Stimulated activated naive CD8-positive, alpha-beta T cell treated with anti-CD3 and anti-CD28 coated beads, Interleukin-15, amount 100 ng/mL, for 72 hours (primary cell): ENCODE data around the gene JAG1.

Experiments used
- ATAC-seq: fragments of 150-1000 bp; cut with Tn5 transposase; 2 replicates; pipeline ENCODE4 v1.10.0; 2021; ENCODE audit warnings: mild to moderate bottlenecking, moderate library complexity
- DNase-seq, 2 donors: peaks; one replicate each; pipeline ENCODE4 v3.0.0; 2021 to 2022
- H3K27ac Mint-ChIP-seq, 2 donors: one replicate each; pipeline ENCODE4 v1.8.0; 2022; ENCODE audit warnings: mild to moderate bottlenecking in 2 of 2, mixed read lengths in 2 of 2, moderate library complexity in 2 of 2
- H3K27me3 Mint-ChIP-seq: one replicate; pipeline ENCODE4 v1.8.0; 2022; ENCODE audit warnings: mixed read lengths
- H3K4me1 Mint-ChIP-seq: one replicate; pipeline ENCODE4 v1.8.0; 2022; ENCODE audit warnings: mild to moderate bottlenecking, mixed read lengths
- H3K4me3 Mint-ChIP-seq, 2 donors: one replicate each; pipeline ENCODE4 v1.8.0; 2022; ENCODE audit warnings: mild to moderate bottlenecking in 2 of 2, mixed read lengths in 2 of 2, moderate library complexity in 1 of 2
- H3K9me3 Mint-ChIP-seq, 2 donors: one replicate each; pipeline ENCODE4 v1.8.0; 2022; ENCODE audit warnings: mixed read lengths in 2 of 2

JAG1 gene

DNA sequence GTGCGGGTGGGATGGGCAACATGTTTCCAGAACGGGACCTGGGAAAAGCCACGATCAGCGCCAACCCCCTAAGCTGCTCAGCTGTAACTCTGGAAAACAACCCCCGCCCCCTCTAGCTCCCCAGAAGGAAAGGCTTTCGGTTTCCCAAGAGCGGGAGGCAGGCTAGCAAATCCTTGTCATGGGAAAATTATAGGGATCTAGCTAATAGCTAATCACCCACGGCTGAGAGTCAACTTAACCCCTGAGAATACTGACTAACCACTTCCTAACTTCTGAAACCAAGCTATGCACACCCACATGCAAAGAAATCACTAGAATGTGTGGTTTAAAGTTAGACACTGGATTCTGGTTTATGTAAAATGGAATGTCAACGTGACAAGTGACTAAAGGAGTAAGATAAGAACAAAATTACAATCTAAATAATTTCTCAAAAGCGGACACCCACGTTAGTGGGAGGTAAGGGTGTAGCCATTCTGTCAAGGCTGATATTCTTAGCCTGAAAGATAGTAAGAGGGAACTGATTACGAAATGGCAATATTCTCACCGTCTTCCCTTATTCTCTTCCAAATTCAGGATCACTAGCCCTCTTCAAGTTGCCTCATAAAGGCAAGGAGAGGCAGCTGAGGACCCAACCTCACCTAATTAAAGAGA lies 20.1 kb downstream of the JAG1 start:
- Mint-ChIP-seq H3K4me1 (no peaks in the 10 kb centered on the region), H3K27me3 (peaks cover 72% of the 10 kb centered on the region), H3K27ac (no peak overlapping the region), H3K4me3 (no peak overlapping the region), H3K9me3 (no peaks in the 10 kb centered on the region)
- DNase-seq (no peak), ATAC-seq (no peak)

DNA sequence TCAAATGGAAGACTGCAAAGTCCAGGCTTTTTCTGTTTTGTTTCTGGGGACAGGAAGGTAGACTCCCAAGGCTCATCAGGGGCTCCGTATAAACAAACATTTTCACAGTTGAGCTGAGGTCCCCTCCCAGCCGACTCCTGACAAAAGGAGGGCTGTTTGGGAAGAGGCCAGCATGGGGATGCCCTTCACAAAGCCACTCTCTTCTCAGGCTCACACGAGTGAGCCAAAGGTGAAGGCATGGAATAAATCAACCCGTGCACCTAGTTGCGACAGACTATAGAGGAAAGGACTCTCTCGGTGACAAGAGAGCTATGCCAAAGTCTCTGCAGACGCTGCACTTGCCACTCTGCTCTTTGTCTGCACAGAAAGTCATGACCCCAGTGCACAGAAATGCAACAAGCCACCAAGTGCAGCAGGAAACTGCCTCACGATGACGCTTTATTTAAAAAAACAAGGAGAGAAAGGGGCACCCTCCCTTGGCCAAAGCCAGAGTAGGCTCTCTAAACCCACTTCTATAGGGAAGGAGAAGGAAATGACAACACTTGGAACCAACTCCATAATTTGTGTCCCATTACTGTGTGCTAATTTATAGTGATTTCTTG lies 21.0 kb downstream of the JAG1 start:
- Mint-ChIP-seq H3K4me1 (no peaks in the 10 kb centered on the region), H3K27ac (no peak overlapping the region), H3K27me3 (peaks cover 71% of the 10 kb centered on the region), H3K9me3 (no peaks in the 10 kb centered on the region), H3K4me3 (no peak overlapping the region)
- ATAC-seq (no peak), DNase-seq (no peak)

DNA sequence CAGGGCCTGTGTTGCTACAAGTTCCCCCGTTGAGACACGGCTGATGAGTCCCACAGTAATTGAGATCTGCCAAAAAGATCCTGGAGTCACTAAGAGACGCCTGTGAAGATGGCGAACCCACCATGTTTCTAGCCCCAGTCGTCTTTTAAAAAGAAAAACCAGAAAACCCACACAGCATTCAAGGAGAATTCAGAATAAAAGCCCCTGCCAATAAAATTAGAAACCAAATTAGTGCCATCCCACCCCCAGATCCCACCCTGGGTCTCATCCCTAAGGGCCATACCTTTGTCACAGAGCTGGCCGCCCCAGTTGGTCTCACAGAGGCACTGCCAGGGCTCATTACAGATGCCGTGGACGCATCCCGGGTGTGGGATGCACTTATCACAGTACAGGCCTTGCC lies 21.6 kb downstream of the JAG1 start:
- H3K4me1 Mint-ChIP-seq: no peaks in the 10 kb centered on the region
- no peak for ATAC-seq

DNA sequence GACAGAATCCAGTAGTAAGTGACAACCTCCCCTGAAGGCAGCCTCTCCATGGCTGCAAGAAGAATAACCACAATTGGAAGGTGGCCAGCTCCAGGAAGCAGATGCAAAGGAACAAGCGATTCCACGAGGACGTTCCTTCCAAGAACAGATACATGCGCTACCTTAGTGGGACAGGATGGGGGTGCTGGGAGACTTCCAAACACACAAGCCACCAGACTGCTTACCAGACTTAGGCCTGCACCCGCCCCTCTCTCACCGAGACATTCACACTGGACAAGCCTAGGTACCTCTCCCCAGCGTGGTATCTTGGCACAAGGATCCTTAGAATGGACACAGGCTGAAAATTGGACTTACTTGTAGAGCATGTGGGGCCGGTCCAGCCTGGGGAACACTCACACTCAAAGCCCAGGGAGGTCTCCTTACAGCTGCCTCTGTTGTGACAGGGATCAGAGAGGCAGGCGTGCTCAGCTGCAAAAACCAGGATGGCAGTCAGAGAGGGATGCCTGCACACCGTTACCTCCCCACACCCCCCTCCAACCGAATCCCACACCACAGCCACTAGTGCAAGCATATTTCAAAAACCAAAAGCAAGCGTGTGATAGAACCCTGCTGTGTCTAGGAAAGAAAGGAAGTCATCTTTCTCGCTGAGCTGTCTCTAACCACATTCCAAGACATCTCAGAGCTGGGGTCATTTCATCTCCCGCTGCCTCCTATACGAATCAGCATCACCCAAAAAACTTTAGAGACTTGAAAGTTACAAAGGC lies 22.4 kb downstream of the JAG1 start:
- H3K27me3 Mint-ChIP-seq: peaks cover 74% of the 10 kb centered on the region
- DNase-seq (no peak), ATAC-seq (no peak)
- no peaks in the 10 kb centered on the region for H3K9me3 Mint-ChIP-seq
- no peaks in the 10 kb centered on the region for H3K4me1 Mint-ChIP-seq
- peak overlapping the region in 1 of 2 donors; percentile 83 for H3K27ac Mint-ChIP-seq
- no peak overlapping the region for H3K4me3 Mint-ChIP-seq

More for the DNA sequence above, 21.6 kb downstream of the JAG1 start:
- no peak for DNase-seq
- Mint-ChIP-seq H3K9me3 (no peaks in the 10 kb centered on the region), H3K4me3 (no peak overlapping the region), H3K27me3 (peaks cover 74% of the 10 kb centered on the region), H3K27ac (no peak overlapping the region)

DNA sequence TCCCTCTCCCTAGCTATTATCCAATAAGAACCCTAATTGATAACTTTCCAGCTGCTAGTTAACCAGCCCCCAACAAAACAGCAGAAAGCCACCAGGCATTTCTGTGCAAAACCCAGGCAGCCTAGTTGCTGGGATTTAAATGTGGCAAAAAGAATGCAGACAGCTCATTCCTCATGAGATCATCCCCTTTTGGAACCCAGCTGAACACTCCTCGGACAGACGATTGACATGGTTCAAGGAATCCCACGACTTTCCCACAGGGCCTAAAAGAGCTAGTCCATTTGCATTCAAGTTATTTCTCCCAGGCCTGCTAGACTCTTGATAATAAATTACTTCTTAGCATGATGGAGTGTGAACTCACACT lies 24.0 kb downstream of the JAG1 start:
- ATAC-seq (no peak), DNase-seq (no peak)
- Mint-ChIP-seq H3K4me1 (no peaks in the 10 kb centered on the region), H3K27me3 (peaks cover 62% of the 10 kb centered on the region), H3K9me3 (no peaks in the 10 kb centered on the region), H3K27ac (no peak overlapping the region), H3K4me3 (no peak overlapping the region)

DNA sequence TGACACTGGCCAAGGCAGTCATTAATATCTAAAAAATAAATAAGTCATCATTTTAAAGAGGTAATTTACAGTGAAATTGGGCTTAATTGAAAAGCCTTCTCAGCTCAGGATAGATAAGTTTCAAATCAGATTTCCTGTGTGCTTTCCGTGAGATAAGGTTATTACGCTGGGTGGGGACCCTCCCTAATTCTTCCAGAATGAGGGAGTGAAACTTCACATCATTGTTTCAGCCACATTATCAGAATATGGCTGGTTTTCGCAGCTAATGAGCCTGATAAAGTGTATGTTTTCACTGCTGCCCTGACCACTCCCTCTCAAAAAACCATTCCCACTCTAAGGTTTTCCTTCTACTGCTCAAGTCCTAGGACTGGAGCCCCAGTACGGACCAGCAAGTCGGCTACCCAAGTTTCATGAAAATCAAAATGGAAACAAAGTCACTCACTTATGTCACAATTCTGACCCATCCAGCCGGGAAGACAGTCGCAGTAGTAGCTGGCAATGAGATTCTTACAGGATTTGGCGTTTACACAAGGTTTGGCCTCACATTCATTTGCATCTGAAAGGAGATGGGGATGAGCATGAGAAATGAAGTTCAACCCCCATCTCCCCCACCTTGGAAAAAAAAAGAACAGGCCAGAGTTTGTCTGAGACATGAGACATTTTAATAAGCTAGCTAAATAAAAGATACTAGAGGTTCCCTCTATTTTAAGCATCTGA lies 24.6 kb downstream of the JAG1 start:
- ATAC-seq (no peak), DNase-seq (no peak)
- no peak overlapping the region for H3K4me3 Mint-ChIP-seq
- H3K27ac Mint-ChIP-seq: no peak overlapping the region
- H3K27me3 Mint-ChIP-seq: peaks cover 56% of the 10 kb centered on the region
- H3K4me1 Mint-ChIP-seq: peaks cover 5% of the 10 kb centered on the region
- H3K9me3 Mint-ChIP-seq: no peaks in the 10 kb centered on the region

DNA sequence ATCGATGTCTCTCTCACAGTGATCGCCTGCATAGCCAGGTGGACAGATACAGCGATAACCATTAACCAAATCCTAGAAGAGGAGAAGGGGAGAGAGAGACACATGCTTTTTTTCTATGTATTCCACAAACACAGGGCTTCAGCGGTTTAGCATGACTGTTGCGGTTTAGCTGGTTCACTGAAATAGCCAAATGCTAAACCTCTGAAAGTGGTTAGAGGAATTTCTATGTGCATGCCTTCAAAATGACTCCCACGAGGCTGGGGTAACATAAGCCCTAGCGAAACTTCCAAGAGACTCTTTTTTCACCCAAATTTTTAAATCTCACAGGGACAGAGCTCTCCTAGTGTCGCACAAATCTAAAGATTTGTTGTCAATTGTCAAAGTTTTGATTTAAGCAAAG lies 25.1 kb downstream of the JAG1 start:
- peaks cover 53% of the 10 kb centered on the region for H3K27me3 Mint-ChIP-seq
- ATAC-seq: no peak
- no peak overlapping the region for H3K27ac Mint-ChIP-seq
- peaks cover 9% of the 10 kb centered on the region for H3K4me1 Mint-ChIP-seq
- no peak for DNase-seq
- no peaks in the 10 kb centered on the region for H3K9me3 Mint-ChIP-seq
- no peak overlapping the region for H3K4me3 Mint-ChIP-seq

DNA sequence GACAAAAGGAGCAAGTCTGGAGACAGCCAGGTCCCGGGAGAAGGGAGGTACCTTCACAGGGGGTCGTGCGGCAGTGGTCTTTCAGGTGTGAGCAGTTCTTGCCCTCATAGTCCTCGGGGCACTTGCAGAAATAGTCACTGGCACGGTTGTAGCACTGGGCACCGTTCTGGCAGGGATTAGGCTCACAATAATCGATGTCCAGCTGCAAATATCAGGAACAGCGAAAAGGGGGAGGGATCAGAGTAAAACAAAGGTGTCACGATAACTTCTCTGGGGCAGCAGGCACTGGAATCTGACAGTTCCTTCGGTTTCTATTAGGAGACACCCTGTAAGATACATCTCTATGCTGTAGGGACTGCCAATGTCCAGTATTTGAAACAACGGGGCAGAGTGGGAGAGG lies 25.9 kb downstream of the JAG1 start:
- H3K9me3 Mint-ChIP-seq: no peaks in the 10 kb centered on the region
- DNase-seq: no peak
- peaks cover 52% of the 10 kb centered on the region for H3K27me3 Mint-ChIP-seq
- H3K4me1 Mint-ChIP-seq: peaks cover 9% of the 10 kb centered on the region
- H3K4me3 Mint-ChIP-seq: no peak overlapping the region
- no peak overlapping the region for H3K27ac Mint-ChIP-seq
- ATAC-seq: no peak

DNA sequence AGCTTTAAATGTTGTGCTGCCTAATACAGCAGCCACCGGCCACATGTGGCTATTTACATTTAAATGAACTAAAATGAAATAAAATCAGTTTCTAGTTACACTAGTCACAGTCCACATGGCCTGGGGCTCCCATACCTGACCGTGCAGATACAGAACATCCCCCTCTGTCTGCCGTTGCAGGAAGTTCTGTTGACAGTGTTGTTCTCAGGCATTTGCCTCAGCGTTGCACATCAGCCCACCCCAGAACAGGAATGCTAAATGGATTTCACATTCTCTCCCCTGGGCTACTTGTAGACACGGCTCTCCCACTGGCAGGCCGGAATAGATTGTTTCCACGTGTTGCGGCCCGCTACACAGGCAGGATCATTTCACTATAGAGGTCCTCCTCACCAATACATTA lies 26.3 kb downstream of the JAG1 start:
- peak; percentile 41 for ATAC-seq
- Mint-ChIP-seq H3K27me3 (peaks cover 48% of the 10 kb centered on the region), H3K27ac (no peak overlapping the region), H3K9me3 (no peaks in the 10 kb centered on the region), H3K4me3 (no peak overlapping the region), H3K4me1 (peaks cover 9% of the 10 kb centered on the region)
- no peak for DNase-seq

DNA sequence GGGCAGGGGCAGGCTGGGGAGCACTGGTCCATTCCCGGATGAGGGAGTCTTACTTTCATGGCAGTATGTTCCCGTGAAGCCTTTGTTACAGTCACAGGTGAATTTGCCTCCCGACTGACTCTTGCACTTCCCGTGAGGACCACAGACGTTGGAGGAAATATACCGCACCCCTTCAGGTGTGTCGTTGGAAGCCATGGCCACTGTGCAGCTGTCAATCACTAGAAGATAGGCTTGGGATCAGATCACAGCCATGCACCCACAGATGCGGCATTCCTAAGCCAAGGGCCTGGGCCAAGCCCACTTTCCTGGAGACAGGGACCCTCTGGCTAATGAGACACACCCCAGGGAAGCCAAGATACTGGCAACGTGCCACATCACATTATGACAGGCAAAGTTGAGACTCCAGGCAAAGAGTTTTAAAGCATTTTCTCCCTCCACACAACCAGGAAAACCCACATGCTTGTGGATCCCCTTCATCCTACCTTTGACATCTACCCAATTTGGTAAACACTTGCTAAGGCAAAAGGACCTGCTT lies 26.8 kb downstream of the JAG1 start:
- DNase-seq: no peak
- peaks cover 42% of the 10 kb centered on the region for H3K27me3 Mint-ChIP-seq
- H3K9me3 Mint-ChIP-seq: no peaks in the 10 kb centered on the region
- ATAC-seq: no peak
- no peak overlapping the region for H3K4me3 Mint-ChIP-seq
- H3K4me1 Mint-ChIP-seq: peaks cover 9% of the 10 kb centered on the region
- peak overlapping the region in 1 of 2 donors; percentile 43 for H3K27ac Mint-ChIP-seq

DNA sequence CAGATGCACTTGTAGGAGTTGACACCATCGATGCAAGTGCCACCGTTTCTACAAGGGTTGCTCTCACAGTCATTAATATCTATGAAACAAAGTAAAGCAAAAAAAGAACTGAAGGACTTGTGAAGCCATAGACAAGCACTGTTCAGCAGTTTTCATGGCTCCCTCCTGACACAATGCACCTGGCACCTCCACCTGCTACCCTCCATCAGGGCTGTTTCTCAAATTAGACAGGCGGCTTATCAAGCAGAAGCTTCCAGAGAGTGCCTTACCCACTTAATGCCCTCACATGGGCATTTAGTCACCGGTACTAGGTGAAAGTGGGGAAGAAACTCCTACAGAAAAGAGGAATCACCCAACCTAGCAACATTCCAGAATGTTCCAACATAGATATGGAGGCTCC lies 27.8 kb downstream of the JAG1 start:
- Mint-ChIP-seq H3K27me3 (peaks cover 33% of the 10 kb centered on the region), H3K4me1 (peaks cover 9% of the 10 kb centered on the region), H3K27ac (no peak overlapping the region), H3K9me3 (no peaks in the 10 kb centered on the region), H3K4me3 (no peak overlapping the region)
- ATAC-seq (no peak), DNase-seq (no peak)

DNA sequence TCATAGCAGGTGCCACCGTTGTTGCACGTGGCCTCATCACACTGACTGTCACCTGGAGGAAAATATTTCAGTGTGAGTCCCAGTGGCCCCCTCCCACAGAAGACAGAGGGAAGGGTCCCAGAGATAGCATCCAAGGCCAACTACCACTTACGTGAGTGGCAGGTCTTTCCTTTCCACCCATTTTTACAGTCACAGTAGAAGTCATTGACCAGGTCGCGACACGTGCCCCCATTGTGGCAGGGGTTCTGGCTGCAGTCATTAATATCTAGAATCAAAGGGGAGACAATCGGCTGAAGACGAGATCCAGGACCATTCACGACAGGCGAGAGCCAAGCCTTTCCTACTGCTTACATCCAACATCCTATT lies 28.6 kb downstream of the JAG1 start:
- Mint-ChIP-seq H3K9me3 (no peaks in the 10 kb centered on the region), H3K4me1 (peaks cover 9% of the 10 kb centered on the region), H3K4me3 (no peak overlapping the region), H3K27ac (no peak overlapping the region), H3K27me3 (peaks cover 26% of the 10 kb centered on the region)
- no peak for ATAC-seq
- no peak for DNase-seq

DNA sequence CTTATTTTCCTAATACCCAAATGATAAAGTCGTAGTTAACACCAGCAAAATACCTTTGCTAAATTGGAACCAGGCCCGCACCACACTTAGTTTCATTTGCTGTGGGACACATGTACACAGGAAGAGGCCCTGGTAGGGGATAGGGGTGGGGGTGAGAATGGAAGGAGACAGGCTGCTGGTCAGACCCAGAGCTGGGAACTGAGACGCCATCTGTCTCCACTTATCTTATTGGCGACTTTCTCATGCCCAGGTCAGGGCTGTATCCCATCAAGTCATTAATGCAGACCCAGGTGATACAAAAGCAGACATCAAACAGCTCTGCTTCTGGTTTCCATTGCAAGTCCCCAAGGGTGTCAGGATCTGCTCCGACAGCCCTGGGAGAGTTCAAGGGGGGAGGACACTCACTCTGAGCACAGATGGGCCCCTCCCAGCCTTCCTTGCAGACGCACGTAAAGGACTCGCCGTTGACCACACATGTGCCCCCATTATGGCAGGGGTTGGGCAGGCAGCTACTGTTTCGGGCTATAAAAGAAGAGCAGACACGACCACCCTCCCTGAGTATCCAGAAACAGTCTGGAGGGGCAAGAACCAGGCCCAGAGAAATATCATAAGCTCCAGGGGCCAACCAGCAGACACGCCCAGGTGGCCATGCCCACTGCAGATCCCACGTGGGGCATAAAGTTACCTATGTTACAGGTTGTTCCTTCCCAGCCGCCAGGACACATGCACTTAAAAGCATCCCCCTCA lies 29.2 kb downstream of the JAG1 start:
- no peak overlapping the region for H3K4me3 Mint-ChIP-seq
- DNase-seq (no peak), ATAC-seq (peak; percentile 38)
- peaks cover 21% of the 10 kb centered on the region for H3K27me3 Mint-ChIP-seq
- no peaks in the 10 kb centered on the region for H3K9me3 Mint-ChIP-seq
- peaks cover 9% of the 10 kb centered on the region for H3K4me1 Mint-ChIP-seq
- H3K27ac Mint-ChIP-seq: no peak overlapping the region

DNA sequence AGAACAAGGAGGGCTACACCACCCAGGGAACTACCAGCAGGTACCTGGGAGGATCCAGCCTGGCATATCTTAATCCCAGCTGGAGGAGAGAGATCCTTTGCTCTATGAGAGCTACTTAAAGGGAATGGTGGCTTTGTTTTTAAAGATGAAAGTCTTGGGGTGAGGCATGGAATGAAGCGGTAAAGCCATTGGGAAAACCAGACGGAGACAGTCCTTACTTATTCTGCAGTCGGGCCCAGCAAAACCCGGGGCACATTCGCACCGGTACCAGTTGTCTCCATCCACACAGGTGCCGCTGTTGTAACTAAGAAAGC lies 30.3 kb downstream of the JAG1 start:
- ATAC-seq (no peak), DNase-seq (no peak)
- H3K4me3 Mint-ChIP-seq: no peak overlapping the region
- H3K27ac Mint-ChIP-seq: peak overlapping the region in 1 of 2 donors; percentile 55
- H3K9me3 Mint-ChIP-seq: no peaks in the 10 kb centered on the region
- H3K27me3 Mint-ChIP-seq: peaks cover 13% of the 10 kb centered on the region
- H3K4me1 Mint-ChIP-seq: peaks cover 9% of the 10 kb centered on the region

DNA sequence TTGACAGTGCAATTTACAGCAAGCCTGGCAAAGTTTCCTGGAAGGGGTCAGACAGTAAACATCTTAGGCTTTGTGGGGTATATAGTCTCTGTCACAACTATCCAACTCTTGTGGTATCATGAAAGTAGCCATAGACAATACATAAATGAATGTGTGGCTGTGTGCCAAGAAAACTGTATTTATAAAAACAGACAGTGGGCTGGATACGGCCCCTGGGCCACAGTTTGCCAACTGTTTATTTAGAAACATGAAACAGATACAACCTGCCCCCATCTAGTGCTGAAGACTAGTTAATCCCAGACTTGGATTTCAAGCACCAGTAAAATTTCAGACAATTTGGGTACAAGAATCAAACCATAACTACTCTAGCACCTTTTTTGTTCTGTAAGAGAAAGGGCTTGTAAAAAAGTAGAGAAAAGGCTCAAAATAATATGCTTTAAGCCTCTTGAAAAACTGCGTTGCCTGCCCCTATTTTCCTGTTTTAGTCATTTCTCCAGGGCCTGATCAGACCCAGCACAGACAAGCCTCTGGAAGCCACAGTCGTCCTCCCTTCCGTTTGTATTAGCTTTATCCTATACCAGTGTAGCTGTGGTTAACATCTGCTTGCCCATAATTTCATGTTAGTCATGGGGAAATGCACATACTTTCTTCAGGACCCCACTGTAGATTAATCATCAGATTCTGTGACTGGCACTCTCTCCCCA lies 30.8 kb downstream of the JAG1 start:
- no peak for DNase-seq
- Mint-ChIP-seq H3K4me3 (no peak overlapping the region), H3K27ac (peak overlapping the region in 1 of 2 donors; percentile 55), H3K4me1 (peaks cover 9% of the 10 kb centered on the region), H3K27me3 (peaks cover 8% of the 10 kb centered on the region), H3K9me3 (no peaks in the 10 kb centered on the region)
- no peak for ATAC-seq
